ENCODE data around the gene KCNQ5. TPM values are rescaled to one million over a fixed set of nuclear protein-coding genes. Genes with fewer than 3 reads are reported as not detected.

Gene KCNQ5
- total and polyA plus RNA-seq, 11 donors: 0.06 to 0.18 TPM; not detected in 9

DNA sequence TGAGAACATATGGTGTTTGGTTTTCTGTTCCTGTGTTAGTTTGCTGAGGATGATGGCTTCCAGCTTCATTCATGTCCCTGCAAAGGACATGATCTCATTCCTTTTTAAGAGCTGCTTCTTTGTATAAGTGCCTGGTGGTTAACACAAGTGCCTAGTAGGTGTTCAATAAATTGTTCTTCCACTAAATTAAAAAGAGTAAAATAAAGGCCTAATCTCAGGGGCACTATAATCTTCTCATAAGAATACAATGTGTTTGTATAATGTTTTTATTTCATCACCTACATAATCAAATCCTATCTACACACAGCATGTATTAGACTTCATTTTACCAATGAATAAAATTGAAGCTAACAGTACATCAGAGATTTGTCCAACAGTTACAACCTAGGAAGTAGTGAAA lies 350.7 kb downstream of the KCNQ5 start:
- Histone ChIP-seq H3K27me3 (no peaks in the 10 kb centered on the region), H3K9me3 (no peaks in the 10 kb centered on the region), H3K36me3 (no peaks in the 10 kb centered on the region), H3K4me1 (no peaks in the 10 kb centered on the region), H3K27ac (no peak overlapping the region), H3K4me3 (no peak overlapping the region)
- TF ChIP-seq CTCF (IDR thresholded peaks at IDR 0.05): no peak
- no peak for TF ChIP-seq POLR2A (IDR thresholded peaks at IDR 0.05)
- DNase-seq: no peak
- intact Hi-C loops (cut with DNase I): no loop called here
- ATAC-seq: no peak

DNA sequence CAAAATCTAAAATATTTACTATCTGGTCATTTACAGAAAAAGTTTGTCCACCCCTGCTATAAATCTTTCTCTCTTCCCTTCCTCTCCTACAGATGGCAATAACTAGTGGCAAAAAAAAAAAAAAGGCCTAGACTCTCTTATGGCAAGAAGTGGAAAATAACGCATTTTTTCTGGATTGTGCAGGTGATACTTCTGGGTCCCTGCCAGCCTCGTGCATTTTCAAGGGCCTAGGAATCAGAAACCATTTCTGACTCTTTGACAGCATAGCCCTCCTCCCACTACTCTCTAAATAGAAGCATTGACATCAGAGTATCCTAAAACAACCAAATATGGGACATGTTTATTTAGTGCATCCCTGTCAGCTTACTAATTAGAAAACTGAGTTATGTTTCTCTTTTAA lies 352.4 kb downstream of the KCNQ5 start:
- no peaks in the 10 kb centered on the region for H3K4me1 ChIP-seq
- DNase-seq: no peak
- peaks cover 0 to 6% (median 0%) of the 10 kb centered on the region in 12 donors for H3K9me3 ChIP-seq
- no peak overlapping the region for H3K4me3 ChIP-seq
- 26 to 38% (median 31%) methylated on average over 2 of the region's 2 CpGs for WGBS, 4 donors
- TF ChIP-seq POLR2A (IDR thresholded peaks at IDR 0.05): no peak
- no peak for TF ChIP-seq CTCF (IDR thresholded peaks at IDR 0.05)
- no peaks in the 10 kb centered on the region for H3K27me3 ChIP-seq
- ATAC-seq: no peak
- H3K36me3 ChIP-seq: no peaks in the 10 kb centered on the region
- H3K27ac ChIP-seq: no peak overlapping the region
- intact Hi-C loops (cut with DNase I): no loop called here

- no peak for ATAC-seq
- 5 to 25% (median 20%) methylated on average over 1 of the region's 1 CpG for WGBS, 4 donors
- intact Hi-C loops (cut with DNase I): no loop called here
These were observed 353.5 kb downstream of the KCNQ5 start for GRCh38 chr6:72975352-72975752.

DNA sequence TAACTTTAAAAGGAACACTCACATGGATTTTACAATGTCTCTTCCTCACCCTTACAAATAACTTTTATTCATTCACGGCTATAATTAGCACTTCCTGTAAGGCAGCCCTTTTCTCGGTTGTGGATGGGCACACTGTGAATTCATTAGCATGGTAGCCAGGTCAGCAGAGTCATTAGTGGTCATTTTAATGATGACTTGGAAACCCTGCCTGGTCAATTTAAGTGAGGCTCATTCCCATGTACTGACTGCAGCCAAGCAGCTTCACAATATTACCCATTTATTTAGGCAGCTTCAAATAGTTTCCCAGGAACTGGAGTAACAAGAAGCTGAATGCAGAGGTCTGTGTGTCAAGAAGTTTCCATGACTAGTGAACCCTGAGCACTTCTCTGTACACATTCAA lies 354.6 kb downstream of the KCNQ5 start:
- intact Hi-C loops (cut with DNase I): no loop called here
- ATAC-seq (no peak), DNase-seq (no peak)
- H3K36me3 ChIP-seq: no peaks in the 10 kb centered on the region
- H3K9me3 ChIP-seq: peaks cover 0 to 11% (median 0%) of the 10 kb centered on the region in 12 donors
- H3K4me3 ChIP-seq: no peak overlapping the region
- TF ChIP-seq CTCF (IDR thresholded peaks at IDR 0.05) (no peak), POLR2A (IDR thresholded peaks at IDR 0.05) (no peak)
- no peaks in the 10 kb centered on the region for H3K27me3 ChIP-seq
- 21 to 35% (median 23%) methylated on average over 2 of the region's 2 CpGs for WGBS, 4 donors
- H3K4me1 ChIP-seq: no peaks in the 10 kb centered on the region
- no peak overlapping the region for H3K27ac ChIP-seq

More at GRCh38 chr6:72975352-72975752, 353.5 kb downstream of the KCNQ5 start:
- Histone ChIP-seq H3K9me3 (peaks cover 0 to 11% (median 0%) of the 10 kb centered on the region in 12 donors), H3K27me3 (no peaks in the 10 kb centered on the region), H3K27ac (no peak overlapping the region), H3K36me3 (no peaks in the 10 kb centered on the region), H3K4me3 (no peak overlapping the region), H3K4me1 (no peaks in the 10 kb centered on the region)
- no peak for DNase-seq
- TF ChIP-seq CTCF (IDR thresholded peaks at IDR 0.05) (no peak), POLR2A (IDR thresholded peaks at IDR 0.05) (no peak)
